ENCODE results near the gene SLC35E2B. TPM values are rescaled to one million over a fixed set of nuclear protein-coding genes. Genes with fewer than 3 reads are reported as not detected.
"Not testable (repeated sequence)": the region's sequence is repeated elsewhere in the genome, so short reads cannot be mapped to it uniquely, and the experiment has no call there.

SLC35E2B gene
- total and polyA plus RNA-seq, 5 donors, result 14.3 to 29.5 (median 23.6) TPM

DNA sequence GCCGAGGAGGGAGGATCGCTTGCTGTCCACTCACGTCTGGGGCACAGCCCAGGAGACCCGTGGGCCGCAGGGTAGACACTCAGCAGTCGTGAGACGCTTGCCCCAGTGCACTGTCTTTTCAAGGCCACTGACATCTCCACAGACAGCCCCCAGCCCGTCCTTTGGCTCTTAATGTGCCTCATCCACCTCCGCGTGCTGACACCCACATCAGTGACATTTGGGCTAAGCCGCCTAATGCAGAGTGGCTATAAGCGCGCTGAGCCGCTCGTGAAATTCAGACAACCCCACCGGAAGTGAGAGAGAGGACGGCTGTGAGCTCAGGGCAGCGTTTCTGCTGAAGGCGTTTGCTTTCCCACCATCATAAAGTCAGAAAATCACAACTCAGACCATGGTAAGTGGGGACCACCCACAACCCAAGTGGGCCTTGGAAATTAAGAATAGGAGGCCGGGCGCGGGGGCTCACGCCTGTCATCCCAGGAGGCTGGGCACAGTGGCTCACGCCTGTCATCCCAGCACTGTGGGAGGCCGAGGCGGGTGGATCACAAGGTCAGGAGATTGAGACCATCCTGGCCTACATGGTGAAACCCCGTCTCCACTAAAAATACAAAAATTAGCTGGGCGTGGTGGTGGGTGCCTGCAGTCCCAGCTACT lies 8.4 kb downstream of the SLC35E2B start:
- DNase-seq (peak in 2 of 3 donors; percentile 7 to 41), ATAC-seq (no peak)
- Histone ChIP-seq H3K27ac (ENCODE audit: low read length) (no peak overlapping the region), H3K9me3 (ENCODE audit: control insufficient read depth, low read length) (no peaks in the 10 kb centered on the region), H3K27me3 (ENCODE audit: control insufficient read depth, insufficient read depth) (no peaks in the 10 kb centered on the region), H3K4me1 (ENCODE audit: control insufficient read depth, insufficient read depth, low read length) (no peaks in the 10 kb centered on the region), H3K4me3 (ENCODE audit: low read length) (no peak overlapping the region)
- 90% methylated on average over 28 of the region's 28 CpGs for WGBS
- intact Hi-C loops (cut with DNase I), result no loop called here

DNA sequence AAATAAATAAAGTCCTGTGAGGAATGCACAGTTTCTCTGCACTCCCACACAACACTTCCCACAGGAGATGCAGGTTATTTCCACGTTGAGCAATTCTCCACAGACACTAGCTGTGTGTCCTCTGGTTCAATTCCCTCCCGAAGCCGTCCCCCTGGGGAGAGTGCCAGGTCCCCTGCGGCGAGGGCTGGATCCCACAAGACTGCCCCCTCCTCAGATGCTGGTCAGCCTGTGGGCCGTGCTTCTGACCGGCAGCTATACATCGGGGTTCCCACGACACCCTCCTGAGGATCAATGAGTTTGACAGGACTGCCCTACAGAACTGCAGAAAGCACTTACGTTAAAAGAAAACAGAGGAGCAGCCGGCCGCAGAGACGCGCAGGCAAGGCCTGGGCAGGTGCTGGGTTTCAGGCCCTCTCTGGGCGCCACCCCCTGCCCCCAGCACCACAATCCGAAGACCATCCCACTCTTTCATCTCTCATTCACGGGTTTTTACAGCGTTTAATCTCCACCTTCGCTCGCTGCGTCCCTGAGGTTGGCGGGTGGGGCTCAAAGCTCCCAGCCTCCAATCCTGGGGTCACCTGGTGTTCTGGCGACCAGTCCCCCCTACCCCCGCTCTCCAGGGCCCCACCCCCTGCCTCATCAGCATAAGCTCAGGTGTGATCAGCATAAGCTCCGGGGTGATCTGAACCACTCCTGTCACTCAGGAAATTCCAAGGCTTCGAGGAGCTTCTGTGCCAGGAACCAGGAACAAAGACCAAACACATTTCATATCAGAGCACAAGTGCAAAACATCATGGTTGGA lies 9.3 kb downstream of the SLC35E2B start:
- DNase-seq, result peak in 2 of 3 donors; percentile 8 to 25
- 72% methylated on average over 26 of the region's 26 CpGs for WGBS
- intact Hi-C loops (cut with DNase I), result no loop called here
- H3K27me3 ChIP-seq (ENCODE audit: control insufficient read depth, insufficient read depth), result no peaks in the 10 kb centered on the region
- no peaks in the 10 kb centered on the region for H3K4me1 ChIP-seq (ENCODE audit: control insufficient read depth, insufficient read depth, low read length)
- no peaks in the 10 kb centered on the region for H3K9me3 ChIP-seq (ENCODE audit: control insufficient read depth, low read length)
- no peak overlapping the region for H3K4me3 ChIP-seq (ENCODE audit: low read length)
- no peak for ATAC-seq
- no peak overlapping the region for H3K27ac ChIP-seq (ENCODE audit: low read length)

DNA sequence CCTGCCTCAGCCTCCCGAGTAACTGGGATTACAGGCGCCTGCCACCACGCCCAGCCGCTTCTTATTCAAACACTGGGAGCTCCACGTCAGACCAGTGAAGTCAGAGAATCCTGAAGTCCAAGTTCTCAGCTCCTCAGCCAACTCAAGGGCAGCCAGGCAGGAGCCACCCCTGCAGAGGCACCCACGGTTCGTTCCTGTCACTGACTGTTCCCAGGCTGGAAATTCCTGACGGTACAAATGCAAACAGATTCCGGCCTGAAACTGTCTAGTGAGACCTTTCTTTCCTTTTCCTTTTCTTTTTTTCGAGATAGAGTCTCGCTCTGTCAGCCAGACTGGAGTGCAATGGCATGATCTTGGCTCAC lies 11.7 kb downstream of the SLC35E2B start:
- DNase-seq, result peak in 1 of 3 donors; percentile 10
- Histone ChIP-seq H3K27ac (ENCODE audit: low read length) (no peak overlapping the region), H3K27me3 (ENCODE audit: control insufficient read depth, insufficient read depth) (no peaks in the 10 kb centered on the region), H3K4me3 (ENCODE audit: low read length) (no peak overlapping the region), H3K4me1 (ENCODE audit: control insufficient read depth, insufficient read depth, low read length) (no peaks in the 10 kb centered on the region), H3K9me3 (ENCODE audit: control insufficient read depth, low read length) (no peaks in the 10 kb centered on the region)
- intact Hi-C loops (cut with DNase I), result no loop called here
- ATAC-seq, result no peak
- WGBS, result 75% methylated on average over 11 of the region's 11 CpGs

DNA sequence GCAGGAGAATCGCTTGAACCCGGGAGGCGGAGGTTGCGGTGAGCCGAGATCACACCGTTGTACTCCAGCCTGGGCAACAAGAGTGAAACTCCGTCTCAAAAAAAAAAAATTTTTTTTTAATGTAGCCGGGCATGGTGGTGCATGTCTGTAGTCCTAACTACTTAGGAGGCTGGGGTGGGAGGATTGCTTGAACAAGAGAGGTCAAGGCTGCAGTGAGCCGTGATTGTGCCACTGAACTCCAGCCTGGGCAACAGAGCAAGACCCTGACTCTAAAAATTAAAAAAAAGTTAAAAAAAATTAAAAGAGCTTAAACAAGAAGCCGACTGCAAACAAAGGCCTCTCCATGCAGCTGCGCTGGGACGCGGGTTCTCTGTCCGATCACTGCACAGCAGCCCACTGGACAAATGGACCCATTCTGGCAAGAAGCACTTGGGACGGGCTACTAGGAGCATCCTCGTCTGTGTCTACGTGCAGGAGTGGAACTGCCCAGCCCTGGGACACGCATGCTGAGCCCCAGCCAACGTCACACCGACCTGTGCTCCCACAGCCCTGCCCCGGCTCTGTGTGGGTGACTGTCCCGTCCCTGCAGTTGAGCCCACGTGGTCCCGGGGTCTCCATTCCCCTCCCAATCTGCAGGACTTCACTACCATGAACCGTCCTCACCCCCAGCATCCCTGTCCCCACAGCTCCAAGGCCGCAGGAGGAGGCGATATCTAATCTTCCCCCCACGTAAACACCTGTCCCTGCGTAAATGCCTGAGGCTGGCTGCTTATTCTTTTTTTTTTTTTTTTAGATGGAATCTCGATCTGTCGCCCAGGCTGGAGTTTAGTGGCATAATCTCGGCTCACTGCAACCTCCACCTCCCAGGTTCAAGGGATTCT lies 12.3 kb downstream of the SLC35E2B start:
- no peaks in the 10 kb centered on the region for H3K9me3 ChIP-seq (ENCODE audit: control insufficient read depth, low read length)
- DNase-seq, result peak in 2 of 3 donors; percentile 9 to 32
- 91% methylated on average over 32 of the region's 32 CpGs for WGBS
- no peak overlapping the region for H3K4me3 ChIP-seq (ENCODE audit: low read length)
- no peak overlapping the region for H3K27ac ChIP-seq (ENCODE audit: low read length)
- ATAC-seq, result no peak
- intact Hi-C loops (cut with DNase I), result no loop called here
- H3K4me1 ChIP-seq (ENCODE audit: control insufficient read depth, insufficient read depth, low read length), result no peaks in the 10 kb centered on the region
- H3K27me3 ChIP-seq (ENCODE audit: control insufficient read depth, insufficient read depth), result no peaks in the 10 kb centered on the region

DNA sequence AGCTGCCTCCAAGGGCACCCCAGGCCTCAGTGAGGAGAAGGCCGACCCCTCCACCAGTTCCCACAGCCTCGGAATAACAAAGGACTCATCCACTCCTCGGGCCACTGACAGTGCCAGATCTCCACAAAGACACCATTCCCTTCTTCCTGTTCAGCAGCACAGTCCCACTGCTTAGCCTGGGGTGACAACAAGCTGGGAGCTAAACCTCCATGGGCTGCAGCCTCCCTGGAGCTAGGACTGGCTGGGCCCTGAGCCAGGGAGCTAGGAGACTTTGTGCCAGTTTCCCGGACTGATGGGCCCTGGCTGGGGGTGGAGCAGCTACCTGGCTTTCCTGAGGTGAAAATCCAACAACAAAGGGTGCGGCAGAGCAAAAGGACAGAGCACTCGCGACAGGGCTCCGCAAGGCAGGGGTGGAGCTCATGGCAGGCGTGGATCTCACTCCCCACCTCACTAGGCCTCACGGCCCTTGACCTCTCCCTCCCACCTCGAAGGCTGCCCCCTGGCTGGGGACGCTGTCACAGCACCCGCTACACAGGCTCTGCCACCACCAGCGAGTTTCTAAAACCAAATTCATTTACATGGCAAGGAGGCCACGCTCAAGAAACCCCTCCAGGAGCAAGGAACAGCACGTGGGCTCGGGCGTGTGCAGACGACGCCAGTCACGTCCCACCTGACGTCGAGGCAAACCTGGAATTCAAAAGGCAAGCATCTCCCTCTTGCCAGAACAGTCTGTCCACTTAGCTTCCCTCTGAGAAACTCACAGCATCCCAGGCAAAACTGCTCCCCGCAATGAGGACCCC lies 13.8 kb downstream of the SLC35E2B start:
- DNase-seq, result peak in 2 of 3 donors; percentile 9 to 27
- Histone ChIP-seq H3K4me3 (ENCODE audit: low read length) (no peak overlapping the region), H3K27me3 (ENCODE audit: control insufficient read depth, insufficient read depth) (no peaks in the 10 kb centered on the region), H3K27ac (ENCODE audit: low read length) (peak overlapping the region; percentile 28), H3K9me3 (ENCODE audit: control insufficient read depth, low read length) (no peaks in the 10 kb centered on the region), H3K4me1 (ENCODE audit: control insufficient read depth, insufficient read depth, low read length) (no peaks in the 10 kb centered on the region)
- ATAC-seq, result peak; percentile 27 to 32
- 73% methylated on average over 24 of the region's 24 CpGs for WGBS
- intact Hi-C loops (cut with DNase I), result no loop called here

DNA sequence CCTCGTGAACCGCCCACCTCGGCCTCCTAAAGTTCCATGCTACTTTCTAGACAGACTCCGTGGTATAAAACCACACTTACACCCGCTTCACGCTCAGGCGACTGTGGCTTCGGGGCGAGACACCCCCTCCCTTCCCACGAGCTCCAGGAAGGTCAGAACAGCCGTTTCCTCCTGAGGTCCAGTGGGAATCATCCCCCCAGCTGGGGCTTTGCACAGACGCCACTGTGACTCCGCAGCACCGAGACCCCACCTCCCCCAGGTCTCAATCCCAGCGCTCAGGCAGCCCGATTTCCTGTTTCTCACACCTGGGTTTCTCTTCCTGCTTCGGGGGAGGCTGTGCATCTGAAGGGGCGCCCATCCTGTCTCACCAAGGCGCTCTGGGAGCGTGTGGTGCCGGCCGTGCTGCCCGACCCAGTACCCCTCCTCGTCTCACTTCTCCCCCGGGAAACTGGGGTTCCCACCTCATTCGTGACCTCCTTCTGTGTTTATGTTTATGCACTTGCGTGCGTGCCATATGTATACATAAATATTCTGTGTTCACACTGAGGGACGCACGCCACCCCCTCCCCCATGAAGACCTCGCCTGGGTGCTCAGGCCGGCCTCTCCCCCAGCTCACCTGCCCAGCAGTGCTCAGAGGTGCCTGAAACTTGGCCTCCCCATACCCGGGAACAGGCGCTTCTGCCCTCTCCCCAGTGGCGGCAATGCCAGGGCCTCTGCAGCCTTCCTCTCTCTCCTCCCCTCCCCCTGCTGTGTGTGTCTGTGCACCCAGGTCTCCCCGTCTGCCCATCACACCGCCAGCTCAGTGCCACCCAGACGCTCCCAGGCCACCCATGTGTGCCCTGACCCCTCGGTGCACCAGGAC lies 14.6 kb downstream of the SLC35E2B start:
- Histone ChIP-seq H3K27me3 (ENCODE audit: control insufficient read depth, insufficient read depth) (no peaks in the 10 kb centered on the region), H3K27ac (ENCODE audit: low read length) (peak overlapping the region; percentile 28), H3K9me3 (ENCODE audit: control insufficient read depth, low read length) (no peaks in the 10 kb centered on the region), H3K4me3 (ENCODE audit: low read length) (no peak overlapping the region), H3K4me1 (ENCODE audit: control insufficient read depth, insufficient read depth, low read length) (no peaks in the 10 kb centered on the region)
- WGBS, result 59% methylated on average over 39 of the region's 39 CpGs
- intact Hi-C loops (cut with DNase I), result no loop called here
- ATAC-seq (peak; percentile 11 to 20), DNase-seq (peak in 1 of 3 donors; percentile 52)

DNA sequence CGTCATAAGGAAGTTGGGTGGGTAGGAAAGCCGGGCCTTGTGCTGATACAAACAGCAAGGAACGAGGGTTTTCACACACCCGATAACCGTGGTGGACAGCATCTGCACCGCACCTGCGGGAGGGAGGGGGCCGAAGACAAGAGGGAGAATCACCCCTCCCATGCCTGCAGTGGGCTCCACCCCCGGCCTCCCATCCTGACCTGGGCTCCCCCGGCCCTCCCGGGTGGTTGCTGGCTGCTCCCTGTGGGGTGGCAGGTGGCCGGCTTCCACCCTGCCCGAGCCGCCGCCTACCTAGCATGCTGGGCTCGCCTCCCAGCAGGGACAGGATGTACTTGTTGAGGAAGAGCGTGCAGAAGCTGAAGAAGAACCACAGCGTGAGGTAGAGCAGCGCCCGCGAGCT lies 16.5 kb downstream of the SLC35E2B start:
- H3K4me3 ChIP-seq (ENCODE audit: low read length); intact Hi-C loops (cut with DNase I); ATAC-seq; H3K27ac ChIP-seq (ENCODE audit: low read length); H3K27me3 ChIP-seq (ENCODE audit: control insufficient read depth, insufficient read depth); H3K4me1 ChIP-seq (ENCODE audit: control insufficient read depth, insufficient read depth, low read length); H3K9me3 ChIP-seq (ENCODE audit: control insufficient read depth, low read length): not testable (repeated sequence)
- WGBS, result 83% methylated on average over 9 of the region's 21 CpGs
- DNase-seq, result peak in 1 of 3 donors; percentile 5

DNA sequence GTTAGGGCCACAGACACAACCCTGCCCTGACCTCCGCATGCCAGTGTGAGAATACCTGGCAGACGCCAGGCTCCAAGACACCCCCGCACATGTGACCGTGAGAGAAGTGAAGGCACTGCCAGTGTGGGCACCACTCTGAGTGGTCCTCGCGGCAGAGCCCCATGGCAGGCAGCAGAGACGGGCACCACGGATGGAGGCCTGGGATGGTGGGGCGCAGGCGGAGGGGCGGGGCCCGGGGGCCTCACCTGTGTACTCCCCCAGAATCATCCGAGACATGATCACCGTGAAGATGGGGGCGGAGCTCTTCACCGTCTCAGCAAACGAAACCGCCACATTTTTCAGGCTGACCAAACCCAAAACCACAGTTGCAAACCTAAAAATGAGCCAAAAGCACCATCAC lies 17.4 kb downstream of the SLC35E2B start:
- intact Hi-C loops (cut with DNase I); ATAC-seq; H3K27ac ChIP-seq (ENCODE audit: low read length); H3K9me3 ChIP-seq (ENCODE audit: control insufficient read depth, low read length); H3K27me3 ChIP-seq (ENCODE audit: control insufficient read depth, insufficient read depth); H3K4me1 ChIP-seq (ENCODE audit: control insufficient read depth, insufficient read depth, low read length); H3K4me3 ChIP-seq (ENCODE audit: low read length): not testable (repeated sequence)
- WGBS, result 94% methylated on average over 15 of the region's 18 CpGs
- peak in 1 of 3 donors; percentile 16 for DNase-seq

DNA sequence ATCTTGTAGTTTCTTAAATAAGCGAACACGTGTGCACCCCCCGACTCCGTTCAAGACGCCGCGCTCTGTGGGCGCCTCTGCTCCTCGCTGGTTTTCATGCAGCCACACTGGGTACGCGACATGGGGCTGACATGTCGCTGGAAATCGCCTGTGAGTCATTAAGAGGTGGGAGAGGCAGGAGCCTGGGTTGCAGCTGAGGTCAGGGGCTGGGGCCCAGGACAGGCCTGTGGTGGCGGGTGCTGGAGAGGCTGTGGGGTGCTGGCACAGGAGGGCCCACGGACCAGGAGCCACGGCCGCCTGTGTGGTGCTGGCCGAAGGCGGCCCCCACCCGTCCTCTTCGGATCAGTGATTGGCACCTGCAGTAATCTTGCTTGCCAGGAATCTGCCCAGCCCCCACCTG lies 17.8 kb downstream of the SLC35E2B start:
- WGBS, result 87% methylated on average over 19 of the region's 21 CpGs
- H3K27me3 ChIP-seq (ENCODE audit: control insufficient read depth, insufficient read depth); H3K9me3 ChIP-seq (ENCODE audit: control insufficient read depth, low read length); ATAC-seq; intact Hi-C loops (cut with DNase I); H3K4me3 ChIP-seq (ENCODE audit: low read length); H3K4me1 ChIP-seq (ENCODE audit: control insufficient read depth, insufficient read depth, low read length); H3K27ac ChIP-seq (ENCODE audit: low read length): not testable (repeated sequence)
- DNase-seq, result peak in 1 of 3 donors; percentile 48
